H7 (cell line): Measurements from ENCODE around the gene TP53BP2. TPM values are rescaled to one million over a fixed set of nuclear protein-coding genes. Genes with fewer than 3 reads are reported as not detected.

Source experiments
- DNase-seq: peaks from one replicate; pipeline ENCODE4 v3.0.0; 2012
- H3K27me3 ChIP-seq: 2 replicates; pipeline ENCODE4 v1.6.0; 2011; ENCODE audit warnings: mild to moderate bottlenecking, low read length; ENCODE audit not compliant: control insufficient read depth, insufficient read depth
- H3K36me3 ChIP-seq: replicated peaks from 2 replicates; pipeline ENCODE4 v1.5.1; 2011; ENCODE audit warnings: low read length; ENCODE audit not compliant: control insufficient read depth, insufficient read depth
- H3K4me3 ChIP-seq: 2 replicates; pipeline ENCODE4 v1.5.1; 2011; ENCODE audit warnings: low read depth, mild to moderate bottlenecking, control low read depth, low read length, moderate library complexity; ENCODE audit not compliant: insufficient read depth
- total RNA-seq: library from RNA; depleted of rRNA; stranded (reverse); fragments of >200 nt; shearing (Covaris generic); gene quantifications from 2 replicates; pipeline ENCODE4 v1.2.3, GENCODE V29; 2014

TP53BP2 gene
- total RNA-seq, 1 experiment from 2014 or later, result 42.7 TPM

DNA sequence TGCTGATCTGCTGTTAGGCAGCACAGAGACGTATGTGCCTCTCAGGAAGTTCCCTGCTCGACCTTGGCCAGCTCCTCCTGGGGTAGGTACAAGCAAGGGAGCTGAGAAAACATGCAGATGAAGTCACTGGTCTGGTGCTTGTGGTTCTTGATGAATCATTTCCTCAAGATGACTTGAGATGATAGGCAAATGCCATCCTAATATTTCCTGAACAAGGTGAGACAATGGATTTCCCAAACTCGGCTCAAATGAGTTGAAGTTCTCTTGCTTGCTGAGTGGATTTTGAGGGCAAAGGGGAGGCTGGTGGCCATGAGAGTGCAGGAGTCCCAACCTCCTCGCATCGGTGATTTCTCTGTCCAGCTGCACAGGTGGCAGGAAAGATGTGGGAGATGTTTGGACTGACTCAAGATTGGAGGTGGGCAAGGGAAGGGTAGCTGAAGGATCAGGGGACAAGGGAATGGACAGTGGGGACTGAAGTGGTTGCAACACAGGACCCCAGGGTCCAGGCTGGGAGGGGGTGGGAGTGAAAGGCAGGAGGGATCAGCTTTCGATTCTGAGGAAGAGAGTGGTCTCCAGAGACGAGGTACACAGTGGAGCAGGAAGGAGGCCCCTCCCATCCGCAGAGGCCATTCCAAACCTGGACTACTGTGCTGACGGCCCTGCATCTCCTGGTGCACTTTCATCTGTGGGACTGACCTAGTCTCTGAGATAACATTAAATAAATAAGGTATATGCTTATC, 69.5 kb downstream of the TP53BP2 start:
- peaks cover 14% of the 10 kb centered on the region for H3K36me3 ChIP-seq
- no peaks in the 10 kb centered on the region for H3K27me3 ChIP-seq
- no peak overlapping the region for H3K4me3 ChIP-seq
- no peak for DNase-seq

DNA sequence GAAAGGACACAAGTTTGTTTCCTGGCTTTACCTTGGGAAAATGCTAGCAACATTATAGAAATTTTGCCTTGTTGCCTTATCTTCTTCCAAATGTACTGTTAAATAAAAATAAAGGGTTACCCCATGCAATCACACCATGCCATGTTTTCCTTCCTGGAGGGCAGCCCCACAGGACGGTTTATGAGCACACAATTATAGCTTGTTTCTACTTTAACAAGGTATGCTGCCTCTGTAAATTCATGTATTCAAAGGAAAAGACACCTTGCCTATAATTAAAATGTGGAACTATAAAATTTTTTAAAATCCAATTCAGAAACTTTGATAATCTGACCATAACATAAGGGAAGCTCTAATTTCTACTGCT, 70.1 kb downstream of the TP53BP2 start:
- Histone ChIP-seq H3K4me3 (no peak overlapping the region), H3K27me3 (no peaks in the 10 kb centered on the region), H3K36me3 (peaks cover 18% of the 10 kb centered on the region)
- no peak for DNase-seq

DNA sequence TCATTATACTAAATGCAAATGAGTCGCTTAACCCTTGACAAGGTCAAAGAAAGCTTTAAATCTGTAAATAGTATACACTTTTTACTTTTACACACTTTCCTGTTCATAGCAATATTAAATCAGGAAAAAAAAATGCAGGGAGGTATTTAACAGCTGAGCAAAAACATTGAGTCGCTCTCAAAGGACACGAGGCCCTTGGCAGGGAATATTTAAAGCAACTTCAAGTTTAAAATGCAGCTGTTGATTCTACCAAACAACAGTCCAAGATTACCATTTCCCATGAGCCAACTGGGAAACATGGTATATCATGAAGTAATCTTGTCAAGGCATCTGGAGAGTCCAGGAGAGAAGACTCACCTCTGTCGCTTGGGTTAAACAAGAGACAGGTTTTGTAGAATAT, 70.7 kb downstream of the TP53BP2 start:
- DNase-seq, result no peak
- no peaks in the 10 kb centered on the region for H3K27me3 ChIP-seq
- no peak overlapping the region for H3K4me3 ChIP-seq
- peaks cover 16% of the 10 kb centered on the region for H3K36me3 ChIP-seq

DNA sequence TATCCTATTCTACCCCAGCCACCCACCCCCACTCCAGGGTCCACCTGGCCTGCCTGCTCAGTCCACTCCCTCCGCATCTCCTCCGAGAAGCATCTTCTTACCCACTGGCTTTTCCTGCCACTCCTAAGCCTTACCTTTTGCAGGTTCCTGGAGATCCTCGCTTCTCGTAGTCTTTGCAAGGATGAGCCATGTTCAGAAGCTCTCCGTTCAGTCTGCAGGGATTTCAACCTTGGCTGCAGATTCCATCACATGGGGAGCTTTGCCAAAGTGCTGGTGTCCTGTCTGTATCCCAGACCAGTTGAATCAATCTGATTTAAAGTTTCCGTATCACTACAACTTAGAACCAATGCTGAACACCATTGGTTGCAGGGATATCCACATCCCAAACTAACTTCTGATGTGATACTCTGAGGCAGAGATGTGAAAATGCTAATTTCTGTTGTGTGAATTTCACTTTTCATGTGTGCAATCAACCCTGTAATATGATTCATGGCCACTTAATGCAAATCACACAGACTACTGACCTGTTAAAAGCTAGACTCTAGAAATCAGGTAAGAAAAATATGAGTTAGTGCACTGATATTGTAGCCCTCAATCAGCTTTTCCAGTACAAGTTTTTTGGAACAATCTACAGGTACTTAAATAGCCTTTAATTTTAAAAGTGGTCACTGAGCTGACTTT, 71.5 kb downstream of the TP53BP2 start:
- Histone ChIP-seq H3K27me3 (no peaks in the 10 kb centered on the region), H3K36me3 (peaks cover 18% of the 10 kb centered on the region), H3K4me3 (no peak overlapping the region)
- no peak for DNase-seq

GRCh38 chr1:223772771-223773160, 73.0 kb downstream of the TP53BP2 start:
- Histone ChIP-seq H3K27me3 (no peaks in the 10 kb centered on the region), H3K36me3 (peaks cover 17% of the 10 kb centered on the region), H3K4me3 (no peak overlapping the region)
- DNase-seq, result no peak

- DNase-seq, result no peak
- Histone ChIP-seq H3K4me3 (no peak overlapping the region), H3K36me3 (peaks cover 17% of the 10 kb centered on the region), H3K27me3 (no peaks in the 10 kb centered on the region)
Observed at GRCh38 chr1:223771814-223772770, 73.7 kb downstream of the TP53BP2 start.

- Histone ChIP-seq H3K27me3 (no peaks in the 10 kb centered on the region), H3K36me3 (peaks cover 16% of the 10 kb centered on the region), H3K4me3 (no peak overlapping the region)
- no peak for DNase-seq
Observed at GRCh38 chr1:223771469-223771813, 74.3 kb downstream of the TP53BP2 start.

GRCh38 chr1:223770621-223771315, 75.0 kb downstream of the TP53BP2 start:
- DNase-seq, result no peak
- Histone ChIP-seq H3K36me3 (peaks cover 12% of the 10 kb centered on the region), H3K4me3 (no peak overlapping the region), H3K27me3 (no peaks in the 10 kb centered on the region)

- Histone ChIP-seq H3K4me3 (no peak overlapping the region), H3K36me3 (peaks cover 9% of the 10 kb centered on the region), H3K27me3 (no peaks in the 10 kb centered on the region)
- no peak for DNase-seq
Observed at GRCh38 chr1:223765719-223766340, 79.9 kb downstream of the TP53BP2 start.

DNA sequence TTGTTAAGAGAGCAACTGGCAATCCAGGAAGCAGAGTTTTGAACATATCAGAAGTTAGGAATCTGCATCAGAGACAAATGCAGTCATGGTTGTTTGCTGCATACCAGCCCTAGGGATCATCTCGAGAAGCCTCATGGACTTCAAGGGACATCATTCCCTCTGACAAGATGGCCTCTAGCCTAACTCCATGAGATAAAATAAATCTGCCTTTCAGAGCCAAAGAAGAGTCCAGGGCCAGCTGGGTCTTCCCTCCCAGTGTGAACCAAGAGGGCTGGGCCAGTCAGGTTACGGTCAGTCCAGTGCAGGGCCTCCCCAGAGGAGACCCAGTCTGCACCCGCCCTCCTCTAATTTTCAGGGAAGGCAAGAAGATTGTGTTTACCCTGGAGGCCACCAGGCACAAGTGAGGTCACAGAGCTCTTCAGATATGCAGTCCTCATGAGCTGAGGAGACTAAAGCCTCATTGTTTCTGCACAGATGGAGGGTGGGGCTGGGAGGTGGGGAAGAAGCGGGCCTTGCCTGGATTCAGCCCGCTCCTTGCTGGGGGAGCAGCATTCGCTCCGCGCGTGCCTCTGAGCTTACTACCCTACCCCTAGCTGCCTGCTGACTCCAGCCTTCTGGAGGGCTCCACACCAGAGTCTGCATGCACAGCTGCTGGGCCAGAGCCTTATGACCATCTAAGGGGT, 80.6 kb downstream of the TP53BP2 start:
- Histone ChIP-seq H3K27me3 (no peaks in the 10 kb centered on the region), H3K4me3 (no peak overlapping the region), H3K36me3 (peaks cover 7% of the 10 kb centered on the region)
- DNase-seq, result no peak

DNA sequence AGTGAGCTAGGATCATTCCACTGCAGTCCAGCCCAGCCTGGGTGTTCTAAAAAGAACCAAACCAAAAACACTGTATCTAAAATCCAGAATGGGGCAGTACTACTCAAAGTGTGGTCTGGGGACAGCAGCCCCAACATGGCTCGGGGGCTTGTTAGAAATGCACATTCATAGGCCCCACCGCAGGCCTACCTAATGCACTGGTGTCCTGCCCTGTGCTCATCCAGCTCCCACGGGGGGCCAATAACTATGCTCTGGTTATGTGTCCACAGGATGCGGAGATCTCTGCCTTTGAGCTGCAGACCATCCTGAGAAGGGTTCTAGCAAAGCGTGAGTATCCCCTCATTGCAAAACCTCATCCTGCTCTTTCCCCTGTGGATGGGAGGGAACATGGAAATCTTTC, 81.9 kb downstream of the TP53BP2 start:
- Histone ChIP-seq H3K36me3 (peaks cover 5% of the 10 kb centered on the region), H3K27me3 (no peaks in the 10 kb centered on the region)
- DNase-seq, result no peak

GRCh38 chr1:223763251-223763650, 82.5 kb downstream of the TP53BP2 start:
- no peak for DNase-seq
- Histone ChIP-seq H3K36me3 (peaks cover 5% of the 10 kb centered on the region), H3K4me3 (no peak overlapping the region), H3K27me3 (no peaks in the 10 kb centered on the region)

More for the DNA sequence above, 81.9 kb downstream of the TP53BP2 start:
- no peak overlapping the region for H3K4me3 ChIP-seq

DNA sequence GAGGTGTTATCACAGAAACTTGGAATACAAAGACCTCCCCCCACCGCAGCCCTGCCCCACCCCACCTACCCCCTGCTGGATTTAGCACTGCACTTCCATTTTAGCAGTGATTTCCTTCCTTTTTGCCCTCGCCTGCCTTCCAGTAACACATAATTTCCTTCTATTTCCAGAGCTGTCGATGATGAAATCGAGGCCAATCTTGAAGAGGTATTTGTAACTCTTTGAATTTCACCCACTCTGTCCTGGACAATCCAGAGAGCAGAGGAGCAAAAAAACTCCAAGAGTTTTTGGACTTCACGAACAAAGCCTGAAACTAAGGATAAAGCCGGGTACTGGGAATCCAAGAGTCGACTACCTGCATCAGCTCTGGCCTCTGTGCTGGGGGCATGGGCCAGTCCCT, 84.3 kb downstream of the TP53BP2 start:
- H3K27me3 ChIP-seq, result no peaks in the 10 kb centered on the region
- no peak for DNase-seq
- no peak overlapping the region for H3K4me3 ChIP-seq
- peaks cover 5% of the 10 kb centered on the region for H3K36me3 ChIP-seq
